ENCODE results near the gene HLA-DRA.

HLA-DRA gene

GRCh38 chr6:32439602-32440214 lies at the start of gene HLA-DRA:
TSS of gene HLA-DRA (plus strand) at chr6:32439887. CDS start at chr6:32439951, 64 bp downstream.
- DNase-seq (ENCODE audit: insufficient read length, low spot score) (peak; percentile 17), FAIRE-seq (peak; percentile 70)
- no peak for TF ChIP-seq POLR2A (IDR thresholded peaks at IDR 0.05; ENCODE audit: low read depth, low read length)

DNA sequence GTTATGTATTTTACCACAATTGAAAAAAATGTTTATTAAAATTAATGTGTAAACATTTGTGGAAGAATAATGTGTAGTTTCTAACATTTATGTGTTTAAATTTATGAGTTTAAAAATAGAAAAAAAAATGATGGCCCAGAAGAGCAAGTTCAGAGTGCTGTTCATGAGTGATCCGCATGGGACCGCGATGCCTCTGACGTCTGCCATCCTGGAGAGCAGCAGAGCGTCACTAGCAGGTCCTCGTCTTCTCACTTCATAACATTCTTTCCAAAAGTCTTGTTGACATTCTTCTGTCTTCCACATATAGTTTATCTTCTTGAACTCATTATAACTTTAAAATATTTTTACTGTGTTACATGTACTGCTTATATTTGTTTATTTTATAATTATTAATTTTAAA lies 48.2 kb upstream of the HLA-DRA start:
- no peak for FAIRE-seq
- no peak for DNase-seq (ENCODE audit: insufficient read length, low spot score)
- no peak for TF ChIP-seq POLR2A (IDR thresholded peaks at IDR 0.05; ENCODE audit: low read depth, low read length)

DNA sequence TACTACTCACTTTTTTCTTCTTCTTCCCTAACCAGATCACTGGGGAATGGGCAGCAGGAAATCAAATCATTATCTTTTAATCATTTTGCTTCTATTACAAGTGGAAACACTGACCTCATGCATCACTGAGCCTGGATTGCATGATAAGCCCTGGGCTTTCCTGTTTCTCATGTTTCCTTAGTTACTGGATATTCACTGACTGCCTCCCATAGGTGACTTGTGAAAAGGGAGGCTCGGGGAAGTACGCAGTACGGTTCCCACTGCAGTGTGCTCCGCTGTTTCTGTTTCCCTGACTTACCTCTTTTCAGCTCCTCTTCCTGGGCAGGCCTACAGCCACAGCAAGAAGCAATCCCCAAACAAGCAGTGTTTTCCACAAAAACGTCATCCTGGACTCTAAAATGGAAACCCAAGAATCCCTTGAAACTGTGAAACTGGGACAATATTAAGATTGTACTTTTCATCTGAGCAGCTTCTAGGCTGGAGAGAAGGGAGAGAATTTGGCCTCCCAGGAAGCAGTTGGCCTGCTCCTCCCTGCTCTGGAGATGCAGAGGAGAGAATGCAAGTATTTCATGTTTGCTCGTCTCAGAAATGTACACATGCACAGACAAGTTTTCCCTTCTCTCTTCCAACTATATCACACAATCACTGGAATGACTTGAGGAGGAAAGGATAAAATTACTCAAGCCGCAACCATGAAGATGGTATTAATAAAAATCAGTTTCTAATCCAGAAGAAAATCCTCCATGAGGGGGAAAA lies 45.8 kb upstream of the HLA-DRA start:
- DNase-seq (ENCODE audit: insufficient read length, low spot score) (no peak), FAIRE-seq (no peak)
- TF ChIP-seq POLR2A (IDR thresholded peaks at IDR 0.05; ENCODE audit: low read depth, low read length), result no peak

- no peak for FAIRE-seq
- TF ChIP-seq POLR2A (IDR thresholded peaks at IDR 0.05; ENCODE audit: low read depth, low read length), result no peak
- DNase-seq (ENCODE audit: insufficient read length, low spot score), result no peak
Observed at GRCh38 chr6:32396028-32396427, 43.7 kb upstream of the HLA-DRA start.

DNA sequence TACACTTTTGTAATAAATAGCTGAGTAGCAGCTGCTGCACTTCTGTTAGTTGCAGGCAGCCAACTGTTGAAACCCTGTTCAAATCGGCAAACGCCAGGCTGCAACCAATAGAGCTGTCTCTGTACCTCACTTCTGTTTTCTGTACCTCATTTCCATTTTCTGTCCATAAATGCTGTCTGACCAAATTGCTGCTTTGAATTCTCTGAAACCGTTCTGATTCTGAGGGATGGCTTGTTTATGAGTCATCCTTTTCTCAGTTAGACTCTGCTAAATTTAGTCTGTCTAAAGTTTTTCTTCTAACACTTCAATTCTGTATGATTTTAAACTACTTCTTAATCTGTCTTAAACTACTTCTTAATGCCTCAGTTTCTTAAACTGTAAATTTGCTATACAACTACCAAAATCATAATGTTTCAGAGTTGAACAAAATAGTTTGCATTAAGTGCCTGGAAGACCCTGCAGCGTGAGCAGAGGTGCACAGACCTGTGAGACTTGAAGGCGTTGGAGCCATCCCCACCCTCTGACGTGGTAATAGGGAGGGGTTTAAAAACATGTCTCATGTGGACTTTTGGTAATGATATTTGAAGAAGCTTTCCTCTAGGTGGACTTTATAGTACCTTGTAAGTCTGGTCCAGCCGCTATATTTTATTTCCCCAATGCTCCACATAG lies 42.3 kb upstream of the HLA-DRA start:
- FAIRE-seq, result no peak
- no peak for DNase-seq (ENCODE audit: insufficient read length, low spot score)
- TF ChIP-seq POLR2A (IDR thresholded peaks at IDR 0.05; ENCODE audit: low read depth, low read length), result no peak

DNA sequence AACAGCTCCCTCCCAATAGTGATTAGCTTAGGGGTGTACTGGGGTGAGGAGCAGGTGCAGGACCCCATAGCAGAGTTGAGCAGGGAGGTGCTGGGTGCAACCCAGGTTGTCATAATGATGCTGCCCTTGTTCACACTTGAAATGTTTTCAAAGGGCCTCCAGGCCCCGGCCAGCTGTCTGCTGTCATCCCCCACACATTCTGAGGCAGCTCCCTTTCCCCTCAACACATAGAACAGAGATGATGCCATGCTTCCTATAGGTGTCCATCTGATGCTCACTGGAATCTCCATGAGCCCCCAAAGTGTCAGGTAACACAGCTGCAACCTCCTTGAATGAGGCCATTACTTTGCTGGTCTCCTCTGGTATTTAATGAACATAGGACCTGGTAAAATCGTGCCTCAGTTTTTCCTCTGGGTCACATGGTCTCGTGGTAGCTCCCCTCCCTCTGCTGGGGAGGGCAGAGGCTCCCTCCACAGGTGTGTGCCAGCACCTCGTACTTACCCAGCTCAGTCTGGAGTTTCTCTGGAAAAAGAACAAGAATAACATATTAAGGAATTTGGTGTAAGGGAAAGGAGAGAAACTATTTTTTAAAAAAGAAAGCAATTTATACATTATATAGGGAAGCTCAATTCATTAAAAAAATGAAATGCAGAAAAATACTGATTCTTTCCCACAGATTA lies 38.3 kb upstream of the HLA-DRA start:
- no peak for FAIRE-seq
- DNase-seq (ENCODE audit: insufficient read length, low spot score), result no peak
- TF ChIP-seq POLR2A (IDR thresholded peaks at IDR 0.05; ENCODE audit: low read depth, low read length), result no peak

DNA sequence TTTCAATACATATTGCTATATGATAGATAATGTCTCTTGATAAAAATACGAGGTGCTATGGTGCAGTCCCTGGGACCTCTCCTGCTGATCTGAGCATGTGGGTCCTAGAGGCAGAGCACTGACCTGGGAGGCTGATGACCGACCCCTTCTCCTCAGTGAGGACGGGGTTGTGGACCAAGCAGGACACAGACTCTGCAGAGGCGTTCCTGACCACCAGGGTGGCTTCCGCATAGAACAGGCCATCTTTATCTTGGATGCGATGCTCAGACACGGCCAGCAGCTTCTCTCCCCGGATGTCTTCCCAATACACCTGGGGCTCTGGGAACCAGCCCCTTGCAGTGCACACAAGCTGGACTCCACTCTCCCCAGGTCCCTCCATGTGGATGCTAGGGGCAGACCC lies 36.9 kb upstream of the HLA-DRA start:
- no peak for TF ChIP-seq POLR2A (IDR thresholded peaks at IDR 0.05; ENCODE audit: low read depth, low read length)
- DNase-seq (ENCODE audit: insufficient read length, low spot score), result no peak
- no peak for FAIRE-seq

- FAIRE-seq (no peak), DNase-seq (ENCODE audit: insufficient read length, low spot score) (no peak)
- no peak for TF ChIP-seq POLR2A (IDR thresholded peaks at IDR 0.05; ENCODE audit: low read depth, low read length)
Observed at GRCh38 chr6:32405656-32406055, 34.0 kb upstream of the HLA-DRA start.

DNA sequence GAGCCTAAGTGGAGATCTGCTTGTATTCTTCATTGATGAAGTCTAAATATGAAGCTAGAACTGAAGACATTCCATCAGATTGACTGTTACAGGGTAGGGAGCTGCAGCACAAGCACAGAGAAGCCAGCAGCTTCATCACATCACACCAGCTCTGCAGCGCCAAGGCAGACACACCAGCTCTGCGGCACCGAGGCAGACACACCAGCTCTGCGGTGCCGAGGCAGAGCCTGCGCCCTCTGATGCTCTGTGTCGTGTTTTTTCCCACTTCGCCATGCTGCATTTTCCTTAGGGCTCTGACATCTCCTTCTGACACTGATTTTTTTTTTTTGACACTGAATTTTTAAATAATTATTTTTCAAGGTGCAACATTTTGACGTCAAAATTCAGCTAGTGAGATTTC lies 33.5 kb upstream of the HLA-DRA start:
- FAIRE-seq, result no peak
- DNase-seq (ENCODE audit: insufficient read length, low spot score), result no peak
- no peak for TF ChIP-seq POLR2A (IDR thresholded peaks at IDR 0.05; ENCODE audit: low read depth, low read length)

DNA sequence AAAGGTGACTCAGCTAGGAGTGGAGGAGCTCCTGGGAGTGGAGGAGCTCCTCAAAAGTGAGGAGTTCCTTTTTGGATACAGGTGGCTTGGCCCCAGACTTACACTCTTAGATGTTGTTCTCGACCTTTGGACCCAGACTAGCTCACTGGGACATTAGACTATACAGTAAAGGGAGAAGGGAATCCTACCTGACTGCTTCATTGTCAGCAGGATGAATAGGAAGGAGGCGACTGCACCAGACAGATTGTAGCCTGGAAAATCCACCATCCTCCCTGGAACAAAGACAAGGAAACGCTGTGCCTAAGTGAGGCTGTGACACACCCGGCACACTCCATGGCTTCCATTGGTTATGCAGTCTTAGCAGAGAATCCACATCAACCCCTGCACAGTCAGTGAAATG lies 32.8 kb upstream of the HLA-DRA start, which contains the start of gene BTNL2:
Gene BTNL2, minus strand, starts transcription at position 325 of the 400 bp plus-strand sequence. Its CDS starts 58 bp downstream, at position 267.
- DNase-seq (ENCODE audit: insufficient read length, low spot score) (no peak), FAIRE-seq (no peak)
- no peak for TF ChIP-seq POLR2A (IDR thresholded peaks at IDR 0.05; ENCODE audit: low read depth, low read length)

DNA sequence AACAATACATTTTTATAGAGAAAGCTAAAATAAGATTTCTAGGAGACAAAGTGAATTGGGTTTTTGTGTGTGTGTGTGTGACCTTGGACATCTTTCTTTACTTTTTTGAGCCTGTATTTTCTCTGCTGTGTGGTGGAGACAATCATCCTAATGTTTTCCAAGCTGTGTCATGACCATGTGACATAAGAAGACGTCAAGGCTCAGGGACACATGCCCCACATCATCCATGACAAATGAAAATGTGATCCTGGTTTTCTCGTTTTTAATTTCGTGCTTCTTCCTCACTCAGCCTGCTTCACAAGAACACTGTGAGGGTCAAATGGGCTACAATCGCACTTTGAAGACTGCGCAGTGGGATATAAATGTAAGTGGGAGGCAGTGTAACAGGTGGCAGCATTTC lies 28.8 kb upstream of the HLA-DRA start:
- no peak for DNase-seq (ENCODE audit: insufficient read length, low spot score)
- TF ChIP-seq POLR2A (IDR thresholded peaks at IDR 0.05; ENCODE audit: low read depth, low read length), result no peak
- no peak for FAIRE-seq

- TF ChIP-seq POLR2A (IDR thresholded peaks at IDR 0.05; ENCODE audit: low read depth, low read length), result no peak
- FAIRE-seq (no peak), DNase-seq (ENCODE audit: insufficient read length, low spot score) (no peak)
Observed at GRCh38 chr6:32411566-32412327, 27.9 kb upstream of the HLA-DRA start.

GRCh38 chr6:32413427-32414047 lies 26.1 kb upstream of the HLA-DRA start:
- TF ChIP-seq POLR2A (IDR thresholded peaks at IDR 0.05; ENCODE audit: low read depth, low read length), result no peak
- FAIRE-seq, result peak; percentile 50
- DNase-seq (ENCODE audit: insufficient read length, low spot score), result peak; percentile 33
